K562 (cell line): Measurements from ENCODE around the gene KPNA1. TPM values are rescaled to one million over a fixed set of nuclear protein-coding genes. Genes with fewer than 3 reads are reported as not detected.
A peak's percentile ranks its signal among the peaks of the same experiment; 100 is the strongest.

Experiments used
- ATF1 ChIP-seq, 2 experiments: fragments of 450-650 bp in 1 of 2; IDR thresholded peaks; 2 replicates each; pipeline ENCODE4 v1.6.1; 2016; ENCODE audit warnings: missing compliant biosample characterization in 1 of 2, missing genetic modification characterization in 1 of 2
- EZH2 ChIP-seq: IDR thresholded peaks from 2 replicates; pipeline ENCODE4 v1.6.1; 2012; ENCODE audit warnings: low read depth, mild to moderate bottlenecking, inconsistent platforms, low read length, borderline replicate concordance
- GTF2A2 ChIP-seq: IDR thresholded peaks from 2 replicates; pipeline ENCODE4 v1.6.1; 2016; ENCODE audit warnings: mild to moderate bottlenecking, missing genetic modification characterization, missing compliant biosample characterization
- KDM4B ChIP-seq, 2 experiments: fragments of 450-650 bp in 1 of 2; sonication (generic) in 1 of 2; IDR thresholded peaks; 2 replicates each; pipeline ENCODE4 v1.6.1; 2016 to 2017; ENCODE audit warnings: borderline replicate concordance in 2 of 2, antibody characterized with exemption in 1 of 2, low read depth in 1 of 2, mild to moderate bottlenecking in 1 of 2
- NKRF ChIP-seq: fragments of 450-650 bp; IDR thresholded peaks from 2 replicates; pipeline ENCODE4 v1.6.1; 2016; ENCODE audit warnings: borderline replicate concordance
- NONO ChIP-seq, 2 experiments: fragments of 200-400 bp in 1 of 2; fragments of 450-650 bp in 1 of 2; formaldehyde crosslinking in 1 of 2; IDR thresholded peaks; 2 replicates each; pipeline ENCODE4 v1.6.1; 2017; ENCODE audit warnings: low read depth in 2 of 2, mild to moderate bottlenecking in 2 of 2, moderate library complexity in 2 of 2, low read length in 1 of 2
- PTBP1 ChIP-seq: fragments of 200-400 bp; formaldehyde crosslinking; IDR thresholded peaks from 2 replicates; pipeline ENCODE4 v1.6.1; 2017; ENCODE audit warnings: low read depth, low read length
- PYGO2 ChIP-seq: fragments of 450-650 bp; IDR thresholded peaks from 2 replicates; pipeline ENCODE4 v1.6.1; 2016; ENCODE audit warnings: mild to moderate bottlenecking, missing genetic modification characterization, moderate library complexity, missing compliant biosample characterization
- RAD51 ChIP-seq: fragments of 450-650 bp; IDR thresholded peaks from 2 replicates; pipeline ENCODE4 v1.7.1; 2016; ENCODE audit warnings: low read depth, mild to moderate bottlenecking, borderline replicate concordance
- RERE ChIP-seq: sonication (generic); formaldehyde crosslinking; IDR thresholded peaks from 2 replicates; pipeline ENCODE4 v1.8.0; 2023; ENCODE audit warnings: missing genetic modification reagents, mild to moderate bottlenecking, borderline replicate concordance
- THRB ChIP-seq: fragments of 450-650 bp; formaldehyde crosslinking; conservative IDR thresholded peaks from 2 replicates; pipeline ENCODE4 v1.4.0; 2022; ENCODE audit warnings: mild to moderate bottlenecking, missing genetic modification characterization
- XRCC5 ChIP-seq: fragments of 200-400 bp; formaldehyde crosslinking; IDR thresholded peaks from 2 replicates; pipeline ENCODE4 v1.6.1; 2017; ENCODE audit warnings: low read depth, mild to moderate bottlenecking, low read length
- ZBTB2 ChIP-seq: fragments of 450-650 bp; IDR thresholded peaks from 2 replicates; pipeline ENCODE4 v1.6.1; 2016; ENCODE audit warnings: antibody characterized with exemption
- ZNF121 ChIP-seq: sonication (generic); formaldehyde crosslinking; conservative IDR thresholded peaks from 2 replicates; pipeline ENCODE4 v1.8.0; 2022; ENCODE audit warnings: missing genetic modification reagents
- polyA plus RNA-seq, 8 experiments: library from polyadenylated mRNA; depleted of rRNA in 4 of 8; stranded (reverse) in 5 of 8; unstranded in 3 of 8; fragments of >200 nt; fragmentation: Nextera tagmentation in 2 of 8; fragmentation: Illumina TruSeq in 1 of 8; extraction: Ambion mirVana in 2 of 8; extraction: Trizol in 1 of 8; gene quantifications; 2 replicates each; pipeline versions ENCODE4 v1.2.1 to v1.2.3, GENCODE V29; 2011 to 2014; ENCODE audit warnings: inconsistent platforms in 1 of 8, missing spikeins in 1 of 8
- total RNA-seq, 7 experiments: library from RNA; depleted of rRNA in 6 of 7; stranded (reverse); fragments of >200 nt in 6 of 7; fragmentation: Illumina TruSeq in 2 of 7; extraction: Trizol in 2 of 7; gene quantifications; 2 replicates each; pipeline versions ENCODE4 v1.2.1 to v1.2.3, GENCODE V29; 2011 to 2021; ENCODE audit warnings: low replicate concordance in 1 of 7

Gene KPNA1
- total and polyA plus RNA-seq, 9 of the 15 experiments (the other 6 are each of a cell fraction or from before 2014, with no cell fraction given) = 9.3 to 53.8 (median 33.5) TPM

GRCh38 chr3:122415762-122416654, 98.7 kb downstream of the KPNA1 start, which contains the start of gene WDR5B (continued):
- TF ChIP-seq RERE (CRISPR knock-in tag) = no peak
- TF ChIP-seq THRB (CRISPR knock-in tag) = no peak
- no peak for TF ChIP-seq RAD51
- TF ChIP-seq PTBP1 = no peak
- TF ChIP-seq PYGO2 (tag) = no peak
- TF ChIP-seq EZH2 = no peak
- peak; percentile 93 for TF ChIP-seq ZBTB2
- TF ChIP-seq XRCC5 = 0 out of 2 replicates have a peak, but pooled peaks have one; percentile 39
- no peak for TF ChIP-seq ZNF121
- no peak for TF ChIP-seq ATF1 (CRISPR knock-in tag; IDR thresholded peaks at IDR 0.05)
- TF ChIP-seq ATF1 (tag; IDR thresholded peaks at IDR 0.05) = peak; percentile 75
- peak; percentile 52 for TF ChIP-seq NKRF
- 0 out of 4 replicates have a peak, but pooled peaks of 1 of the 2 experiments have one; percentile 29 for TF ChIP-seq KDM4B (IDR thresholded peaks at IDR 0.05; ENCODE audit: borderline replicate concordance in 2 of 2, low read depth in 1 of 2)
- TF ChIP-seq NONO (IDR thresholded peaks at IDR 0.05; ENCODE audit: low read depth in 2 of 2, low read length in 1 of 2) = peak in 1 of 2 experiments; percentile 61; a peak in 1 of 4 replicates
- TF ChIP-seq GTF2A2 (tag) = no peak
